Uterus (tissue), 4 donors: Measurements from ENCODE around the gene KCNIP3. TPM values are rescaled to one million over a fixed set of nuclear protein-coding genes. Genes with fewer than 3 reads are reported as not detected.

Source experiments
- DNase-seq, 2 donors: peaks; one replicate each; pipeline ENCODE4 v3.0.0-alpha.2; 2019 to 2020
- H3K27ac ChIP-seq, 2 donors: fragments of 200-600 bp; sonication (generic); 1 replicate in 1 of 2; 2 replicates in 1 of 2; pipeline ENCODE4 v1.5.1; 2016 to 2018
- H3K27me3 ChIP-seq, 2 donors: fragments of 200-600 bp; sonication (generic); one replicate each; pipeline ENCODE4 v1.5.1; 2018 to 2019; ENCODE audit warnings: control low read depth in 1 of 2
- H3K36me3 ChIP-seq, 2 donors: fragments of 200-600 bp; sonication (generic); one replicate each; pipeline ENCODE4 v1.5.1; 2019; ENCODE audit warnings: control low read depth in 1 of 2
- H3K4me1 ChIP-seq, 2 donors: fragments of 200-600 bp; sonication (generic); one replicate each; pipeline ENCODE4 v1.5.1; 2018 to 2019; ENCODE audit warnings: control low read depth in 1 of 2
- H3K4me3 ChIP-seq, 2 donors: fragments of 200-600 bp; sonication (generic); 1 replicate in 1 of 2; 2 replicates in 1 of 2; pipeline ENCODE4 v1.5.1; 2018 to 2019; ENCODE audit warnings: mild to moderate bottlenecking in 1 of 2
- H3K9me3 ChIP-seq, 2 donors: fragments of 200-600 bp; sonication (generic); one replicate each; pipeline ENCODE4 v1.5.1; 2019; ENCODE audit warnings: control low read depth in 1 of 2
- CTCF ChIP-seq, 4 experiments: fragments of 200-600 bp in 2 of 4; fragments of 450-650 bp in 2 of 4; sonication (generic) in 2 of 4; IDR thresholded peaks; one replicate each; pipeline ENCODE4 v1.5.1; 2016 to 2019; ENCODE audit warnings: antibody characterized with exemption in 4 of 4, mild to moderate bottlenecking in 2 of 4, moderate library complexity in 1 of 4
- POLR2A ChIP-seq, 2 donors: fragments of 450-650 bp; IDR thresholded peaks; one replicate each; pipeline ENCODE4 v1.6.1; 2016; ENCODE audit warnings: antibody characterized with exemption in 2 of 2, mild to moderate bottlenecking in 1 of 2, moderate library complexity in 1 of 2
- intact Hi-C: fragments of 100-400 bp; cut with DNase I; formaldehyde crosslinking; loops from one replicate; pipeline ENCODE4 v1.15.1; 2023; ENCODE audit warnings: low total_unique reads
- total RNA-seq, 4 donors: library from RNA; depleted of rRNA in 3 of 4; stranded (reverse); fragments of >200 nt in 3 of 4; gene quantifications; one replicate each; pipeline versions ENCODE4 v1.1.0 to v1.2.4, GENCODE V29; 2014 to 2023
- donor health status: DM: yes; HTN: yes; CAD: no.

Gene KCNIP3
- total RNA-seq, 4 donors from 2014 or later, result 1.5 to 18.3 (median 10.8) TPM

- intact Hi-C loops, result no loop called here
- Histone ChIP-seq H3K36me3 (no peaks in the 10 kb centered on the region), H3K9me3 (no peaks in the 10 kb centered on the region), H3K4me3 (no peak overlapping the region), H3K27ac (no peak overlapping the region), H3K27me3 (no peaks in the 10 kb centered on the region), H3K4me1 (no peaks in the 10 kb centered on the region)
- no peak for DNase-seq
- TF ChIP-seq CTCF (IDR thresholded peaks at IDR 0.05) (no peak), POLR2A (IDR thresholded peaks at IDR 0.05) (no peak)
These were observed 13.1 kb downstream of the KCNIP3 start for GRCh38 chr2:95310216-95310615.

- Histone ChIP-seq H3K4me1 (no peaks in the 10 kb centered on the region), H3K27me3 (no peaks in the 10 kb centered on the region), H3K27ac (no peak overlapping the region), H3K9me3 (no peaks in the 10 kb centered on the region), H3K4me3 (no peak overlapping the region), H3K36me3 (no peaks in the 10 kb centered on the region)
- no peak for DNase-seq
- TF ChIP-seq CTCF (IDR thresholded peaks at IDR 0.05) (no peak), POLR2A (IDR thresholded peaks at IDR 0.05) (no peak)
- intact Hi-C loops, result no loop called here
These were observed 13.5 kb downstream of the KCNIP3 start for GRCh38 chr2:95310651-95311050.

GRCh38 chr2:95311815-95312542, 14.8 kb downstream of the KCNIP3 start:
- TF ChIP-seq POLR2A (IDR thresholded peaks at IDR 0.05) (no peak), CTCF (IDR thresholded peaks at IDR 0.05) (no peak)
- no peak overlapping the region for H3K4me3 ChIP-seq
- intact Hi-C loops, result no loop called here

GRCh38 chr2:95312543-95313201, 15.5 kb downstream of the KCNIP3 start:
- Histone ChIP-seq H3K36me3 (no peaks in the 10 kb centered on the region), H3K27ac (no peak overlapping the region), H3K4me1 (no peaks in the 10 kb centered on the region), H3K27me3 (no peaks in the 10 kb centered on the region), H3K4me3 (no peak overlapping the region), H3K9me3 (no peaks in the 10 kb centered on the region)
- TF ChIP-seq POLR2A (IDR thresholded peaks at IDR 0.05) (no peak), CTCF (IDR thresholded peaks at IDR 0.05) (no peak)
- intact Hi-C loops, result no loop called here
- DNase-seq, result no peak

More at GRCh38 chr2:95311815-95312542, 14.8 kb downstream of the KCNIP3 start:
- H3K4me1 ChIP-seq, result no peaks in the 10 kb centered on the region
- H3K27me3 ChIP-seq, result no peaks in the 10 kb centered on the region
- DNase-seq, result no peak
- H3K27ac ChIP-seq, result no peak overlapping the region
- H3K36me3 ChIP-seq, result no peaks in the 10 kb centered on the region
- H3K9me3 ChIP-seq, result no peaks in the 10 kb centered on the region
